Kidney glomerular epithelial cell (primary cell): ENCODE data around the gene SPOCK2.
A peak's percentile ranks its signal among the peaks of the same experiment; 100 is the strongest.

Experiments used
- DNase-seq: peaks from one replicate; lab custom pipeline; 2025; lab: John Stamatoyannopoulos, UW

SPOCK2 gene

GRCh38 chr10:72010234-72010973 lies 77.9 kb downstream of the SPOCK2 start:
- no peak for DNase-seq

GRCh38 chr10:72009425-72010081 lies 78.8 kb downstream of the SPOCK2 start:
- peak; percentile 75 for DNase-seq

GRCh38 chr10:72009051-72009424 lies 79.3 kb downstream of the SPOCK2 start:
- DNase-seq, result no peak
